HG02852 (cell line): ENCODE data around the gene KCNMB2.
A peak's percentile ranks its signal among the peaks of the same experiment; 100 is the strongest.

Source experiments
- ATAC-seq: cut with Tn5 transposase; IDR thresholded peaks from one replicate; pipeline ENCODE4 v1.9.1; 2021; ENCODE audit warnings: mild to moderate bottlenecking, moderate library complexity; ENCODE audit not compliant: unreplicated experiment

KCNMB2 gene

DNA sequence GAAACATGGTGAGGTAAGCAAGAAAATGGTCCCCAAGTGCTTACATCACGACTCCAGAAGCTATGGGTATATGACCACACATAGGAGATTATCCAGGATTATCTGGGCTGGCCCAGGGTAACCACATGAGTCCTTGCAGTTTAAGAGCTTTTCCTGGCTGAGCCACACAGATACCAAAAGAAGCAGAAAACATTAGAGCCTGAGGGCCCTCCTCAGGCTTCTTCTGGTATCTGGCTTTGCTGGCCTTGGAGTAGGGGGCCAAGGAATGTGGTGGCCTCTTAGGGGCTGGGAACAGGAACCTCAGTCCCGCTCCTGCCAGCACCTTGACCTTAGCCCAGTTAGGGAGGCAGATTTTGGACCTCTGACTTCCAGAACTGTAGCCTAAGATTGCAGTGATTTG, 259.1 kb downstream of the KCNMB2 start:
- ATAC-seq, result no peak

GRCh38 chr3:178802259-178802658, 266.0 kb downstream of the KCNMB2 start:
- ATAC-seq, result no peak

GRCh38 chr3:178802993-178803693, 266.9 kb downstream of the KCNMB2 start:
- ATAC-seq, result no peak

- ATAC-seq, result no peak
Observed at GRCh38 chr3:178804606-178805005, 268.4 kb downstream of the KCNMB2 start.

GRCh38 chr3:178805741-178806140, 269.5 kb downstream of the KCNMB2 start:
- ATAC-seq, result no peak

GRCh38 chr3:178806651-178807050, 270.4 kb downstream of the KCNMB2 start:
- no peak for ATAC-seq

GRCh38 chr3:178807694-178808093, 271.5 kb downstream of the KCNMB2 start:
- ATAC-seq, result no peak

GRCh38 chr3:178808748-178809147, 272.5 kb downstream of the KCNMB2 start:
- ATAC-seq, result no peak

- ATAC-seq, result no peak
Observed at GRCh38 chr3:178810181-178810580, 273.9 kb downstream of the KCNMB2 start.

GRCh38 chr3:178822722-178823121, 286.5 kb downstream of the KCNMB2 start:
- ATAC-seq, result no peak

GRCh38 chr3:178823150-178823549, 286.9 kb downstream of the KCNMB2 start:
- ATAC-seq, result no peak

GRCh38 chr3:178823591-178824246, 287.5 kb downstream of the KCNMB2 start:
- no peak for ATAC-seq

- ATAC-seq, result peak; percentile 75
Observed at GRCh38 chr3:178826435-178827123, 290.3 kb downstream of the KCNMB2 start.

GRCh38 chr3:178827285-178827856, 291.1 kb downstream of the KCNMB2 start:
- ATAC-seq, result no peak

- ATAC-seq, result no peak
Observed at GRCh38 chr3:178833695-178834094, 297.5 kb downstream of the KCNMB2 start.

GRCh38 chr3:178835033-178835432, 298.8 kb downstream of the KCNMB2 start:
- ATAC-seq, result no peak

DNA sequence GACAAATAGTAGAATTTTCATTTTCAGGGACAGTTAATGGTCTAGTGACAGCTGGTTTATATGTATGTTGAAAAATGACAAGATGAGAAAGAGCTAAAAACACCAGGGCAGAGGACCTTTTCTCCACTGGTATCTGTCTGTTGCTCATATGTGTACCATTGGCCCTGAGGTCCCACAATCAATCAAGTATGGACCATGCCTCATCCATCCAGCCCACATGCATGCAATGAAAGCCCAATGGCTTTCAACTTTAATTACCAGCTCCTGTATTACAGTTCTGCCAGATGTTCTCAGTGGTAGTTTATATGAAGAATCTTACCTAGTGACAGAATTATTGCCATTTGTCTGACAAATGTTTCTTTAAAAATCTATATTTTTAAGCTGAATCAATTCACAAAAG, 301.3 kb downstream of the KCNMB2 start:
- ATAC-seq, result no peak

GRCh38 chr3:178840586-178840985, 304.4 kb downstream of the KCNMB2 start:
- no peak for ATAC-seq

DNA sequence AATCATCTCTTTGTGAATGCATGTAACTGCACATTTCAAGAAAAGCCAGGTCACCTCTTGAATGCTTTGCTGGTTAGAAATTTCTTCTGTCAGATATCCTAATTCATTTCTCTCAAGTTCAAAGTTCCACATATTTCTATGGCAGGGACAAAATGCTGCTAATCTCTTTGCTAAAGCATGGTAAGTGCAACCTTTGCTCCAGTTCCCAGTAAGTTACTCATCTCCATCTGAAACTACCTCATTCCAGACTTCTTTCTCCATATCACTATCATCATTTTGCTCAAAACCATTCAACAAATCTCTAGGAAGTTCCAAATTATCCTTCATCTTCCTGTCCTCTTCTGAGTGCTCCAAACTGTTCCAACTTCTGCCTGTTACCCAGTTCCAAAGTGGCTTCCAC, 304.8 kb downstream of the KCNMB2 start:
- ATAC-seq, result no peak

GRCh38 chr3:178844916-178845315, 308.7 kb downstream of the KCNMB2 start:
- no peak for ATAC-seq

- no peak for ATAC-seq
Observed at GRCh38 chr3:178845420-178846118, 309.3 kb downstream of the KCNMB2 start.
